GM23338 (cell line): ENCODE data around the gene SLC26A5. TPM values are rescaled to one million over a fixed set of nuclear protein-coding genes. Genes with fewer than 3 reads are reported as not detected.

Experiments
- ATAC-seq: fragments of 200-7000 bp; cut with Tn5 transposase; 3 replicates; pipeline ENCODE4 v1.9.1; 2020
- DNase-seq: peaks from one replicate; pipeline ENCODE4 v3.0.0-alpha.2; 2015; ENCODE audit warnings: low spot score
- H2AFZ ChIP-seq: fragments of 200-600 bp; sonication (generic); 2 replicates; pipeline ENCODE4 v1.8.0; 2016; ENCODE audit warnings: antibody characterized with exemption, mild to moderate bottlenecking, moderate library complexity
- H3F3A ChIP-seq: fragments of 200-600 bp; sonication (generic); replicated peaks from 2 replicates; pipeline ENCODE4 v1.8.0; 2017; ENCODE audit warnings: antibody characterized with exemption, mixed run types, low read depth
- H3K27ac ChIP-seq: fragments of 200-600 bp; sonication (generic); 2 replicates; pipeline ENCODE4 v1.6.1; 2016; ENCODE audit warnings: low read depth
- H3K27me3 ChIP-seq: fragments of 200-600 bp; sonication (generic); 2 replicates; pipeline ENCODE4 v1.8.0; 2016; ENCODE audit warnings: mild to moderate bottlenecking, mixed run types, moderate library complexity; ENCODE audit not compliant: insufficient read depth
- H3K36me3 ChIP-seq: fragments of 200-600 bp; sonication (generic); 2 replicates; pipeline ENCODE4 v1.8.0; 2016; ENCODE audit warnings: mild to moderate bottlenecking; ENCODE audit not compliant: insufficient read depth
- H3K4me1 ChIP-seq: fragments of 200-600 bp; sonication (generic); 2 replicates; pipeline ENCODE4 v1.8.0; 2016; ENCODE audit warnings: mild to moderate bottlenecking, moderate library complexity; ENCODE audit not compliant: insufficient read depth
- H3K4me2 ChIP-seq: fragments of 200-600 bp; sonication (generic); 2 replicates; pipeline ENCODE4 v1.7.1; 2017; ENCODE audit warnings: mixed run types
- H3K4me3 ChIP-seq: fragments of 200-600 bp; sonication (generic); 2 replicates; pipeline ENCODE4 v1.6.1; 2016; ENCODE audit warnings: mixed run types
- H3K79me2 ChIP-seq: fragments of 200-600 bp; sonication (generic); replicated peaks from 2 replicates; pipeline ENCODE4 v1.8.0; 2017; ENCODE audit warnings: mild to moderate bottlenecking; ENCODE audit not compliant: insufficient read depth
- H3K9me2 ChIP-seq: fragments of 200-600 bp; sonication (generic); 2 replicates; pipeline ENCODE4 v1.8.0; 2017; ENCODE audit not compliant: insufficient read depth
- H4K20me1 ChIP-seq: fragments of 200-600 bp; sonication (generic); replicated peaks from 2 replicates; pipeline ENCODE4 v1.8.0; 2017; ENCODE audit warnings: mild to moderate bottlenecking; ENCODE audit not compliant: insufficient read depth
- H3K27ac Mint-ChIP-seq: 2 replicates; pipeline ENCODE4 v1.8.0; 2020; ENCODE audit warnings: inconsistent platforms, mild to moderate bottlenecking, moderate library complexity, mixed read lengths
- H3K27me3 Mint-ChIP-seq: 3 replicates; pipeline ENCODE4 v1.8.0; 2022; ENCODE audit warnings: low read depth, mild to moderate bottlenecking, moderate library complexity, mixed read lengths, inconsistent platforms; ENCODE audit not compliant: insufficient read depth, poor library complexity
- H3K36me3 Mint-ChIP-seq: 3 replicates; pipeline ENCODE4 v1.8.0; 2021; ENCODE audit warnings: low read depth, mild to moderate bottlenecking, inconsistent platforms, moderate library complexity, mixed read lengths
- H3K4me1 Mint-ChIP-seq: 3 replicates; pipeline ENCODE4 v1.8.0; 2020; ENCODE audit warnings: mild to moderate bottlenecking, inconsistent platforms, mixed read lengths
- H3K4me3 Mint-ChIP-seq: 3 replicates; pipeline ENCODE4 v1.8.0; 2021; ENCODE audit warnings: moderate library complexity, mild to moderate bottlenecking, inconsistent platforms, mixed read lengths
- H3K9me3 Mint-ChIP-seq: 3 replicates; pipeline ENCODE4 v1.8.0; 2020; ENCODE audit warnings: moderate library complexity, mild to moderate bottlenecking, inconsistent platforms, mixed read lengths
- CTCF ChIP-seq, 2 experiments: fragments of 200-600 bp in 1 of 2; sonication (generic) in 1 of 2; conservative IDR thresholded peaks; 2 replicates each; pipeline versions ENCODE4 v1.5.1 to v1.6.1; 2016 to 2017; ENCODE audit warnings: antibody characterized with exemption in 2 of 2, low read depth in 2 of 2, mild to moderate bottlenecking in 2 of 2, moderate library complexity in 1 of 2
- ZNF462 ChIP-seq: fragments of 250-450 bp; sonication (Bioruptor Pico); IDR thresholded peaks from 2 replicates; pipeline ENCODE4 v1.5.0; 2020; ENCODE audit warnings: mild to moderate bottlenecking, moderate library complexity
- polyA plus RNA-seq: library from polyadenylated mRNA; unstranded; fragments of >200 nt; fragmentation: Nextera tagmentation; extraction: Ambion mirVana; gene quantifications from 2 replicates; pipeline ENCODE4 v1.2.1, GENCODE V29; 2016
- total RNA-seq: library from RNA; depleted of rRNA; stranded (reverse); fragments of >200 nt; shearing (Covaris generic); gene quantifications from 2 replicates; pipeline ENCODE4 v1.2.3, GENCODE V29; 2014

SLC26A5 gene
- total and polyA plus RNA-seq, 2 experiments from 2014 or later: 0.49 to 1.0 TPM

GRCh38 chr7:103447073-103447960 is 1.3 kb upstream of the SLC26A5 start:
- Histone ChIP-seq H3K4me2 (peak overlapping the region; percentile 81; the same call in 1 of the 2 replicates), H3K27me3 (peaks cover 43% of the 10 kb centered on the region), H3K4me3 (peak overlapping the region; percentile 62; the same call in 1 of the 2 replicates), H3K79me2 (no peaks in the 10 kb centered on the region), H2AFZ (peak overlapping the region; percentile 77; the same call in 1 of the 2 replicates), H3K4me1 (peaks cover 18% of the 10 kb centered on the region; the same call in 1 of the 2 replicates), H3K27ac (no peak overlapping the region), H4K20me1 (no peaks in the 10 kb centered on the region), H3K36me3 (no peaks in the 10 kb centered on the region), H3K9me2 (no peaks in the 10 kb centered on the region), H3F3A (peaks cover 6% of the 10 kb centered on the region; the same call in 1 of the 2 replicates)
- peaks cover 17% of the 10 kb centered on the region for H3K4me1 Mint-ChIP-seq
- peaks cover 41% of the 10 kb centered on the region for H3K27me3 Mint-ChIP-seq
- peak; percentile 94 for DNase-seq
- no peak overlapping the region for H3K27ac Mint-ChIP-seq
- no peak for TF ChIP-seq ZNF462 (CRISPR knock-in tag)
- peak; percentile 79 to 94 for TF ChIP-seq CTCF (conservative IDR thresholded peaks at IDR 0.05; ENCODE audit: low read depth in 2 of 2)
- peaks cover 7% of the 10 kb centered on the region; the same call in 2 of the 3 replicates for H3K9me3 Mint-ChIP-seq
- H3K36me3 Mint-ChIP-seq: no peaks in the 10 kb centered on the region
- no peak overlapping the region for H3K4me3 Mint-ChIP-seq
- peak; percentile 76 for ATAC-seq
